GM18907 (cell line): ENCODE measurements around the gene FLOT2.
"Not testable (repeated sequence)": the region's sequence is repeated elsewhere in the genome, so short reads cannot be mapped to it uniquely, and the experiment has no call there.

Experiments used
- ATAC-seq: cut with Tn5 transposase; IDR thresholded peaks from one replicate; pipeline ENCODE4 v1.9.1; 2021; ENCODE audit warnings: mild to moderate bottlenecking, moderate library complexity; ENCODE audit not compliant: unreplicated experiment

The FLOT2 gene

DNA sequence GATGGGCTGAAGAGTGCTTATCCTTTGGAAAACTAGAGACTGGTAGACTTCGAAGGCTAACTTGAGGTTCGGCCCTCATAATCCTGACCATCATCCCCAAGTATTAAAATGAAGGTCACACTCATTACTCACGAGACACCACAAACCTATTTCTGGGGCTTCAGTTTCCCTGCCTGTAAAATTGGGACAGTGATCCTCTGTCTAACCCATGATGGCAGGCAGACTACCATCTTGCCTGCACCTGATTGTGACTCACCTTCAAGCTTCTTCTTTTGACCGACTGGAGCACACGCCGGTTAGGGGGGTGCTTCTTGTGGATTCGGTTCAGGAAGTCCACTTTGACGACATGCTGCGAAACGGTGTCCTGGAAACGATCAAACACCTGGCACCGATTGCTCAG, 19.5 kb upstream of the FLOT2 start:
- no peak for ATAC-seq

DNA sequence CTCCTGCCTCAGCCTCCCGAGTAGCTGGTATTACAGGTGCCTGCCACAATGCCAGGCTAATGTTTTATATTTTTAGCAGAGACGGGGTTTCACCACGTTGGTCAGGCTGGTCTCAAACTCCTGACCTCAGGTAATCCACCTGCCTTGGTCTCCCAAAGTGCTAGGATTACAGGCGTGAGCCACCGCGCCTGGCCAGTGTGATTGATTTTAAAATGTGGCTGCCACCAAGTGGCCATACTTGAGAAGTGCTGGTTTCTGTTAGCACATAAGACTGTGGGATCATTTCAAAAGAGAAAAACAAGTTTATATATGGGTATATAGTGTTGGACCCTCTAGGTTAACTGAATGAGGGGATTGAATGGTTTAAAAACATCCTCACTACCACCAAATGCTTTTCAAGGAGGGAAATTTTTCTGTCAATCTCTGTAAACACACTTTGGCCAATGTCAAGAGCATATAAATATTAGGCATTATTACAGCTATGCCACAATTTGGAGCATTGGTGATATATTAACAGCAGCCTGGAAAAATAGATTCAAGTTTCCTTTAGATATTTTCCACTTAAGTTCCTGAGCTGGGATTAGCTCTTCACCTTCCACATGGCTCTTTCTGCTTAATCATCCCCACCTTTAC, 18.9 kb upstream of the FLOT2 start:
- ATAC-seq: no peak

DNA sequence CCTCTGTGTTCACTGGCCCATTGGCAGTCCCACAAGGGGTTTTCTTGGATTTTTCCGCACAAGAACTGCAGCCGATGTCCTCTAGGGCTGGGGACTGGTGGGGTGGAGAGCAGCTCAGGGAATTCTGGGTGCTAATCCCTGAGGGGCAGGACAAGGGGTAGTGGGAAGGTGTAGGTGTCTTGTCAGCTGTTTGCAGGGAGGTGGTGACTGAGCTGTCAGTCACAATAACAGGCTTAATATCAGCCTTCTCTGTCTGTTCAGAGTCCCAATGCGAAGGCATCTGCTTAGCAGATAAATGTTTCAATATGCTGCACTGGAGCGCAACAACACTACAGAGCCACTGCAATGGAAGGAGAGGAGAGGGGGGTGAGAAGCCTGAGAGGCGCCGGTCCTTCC, 15.4 kb upstream of the FLOT2 start:
- no peak for ATAC-seq

DNA sequence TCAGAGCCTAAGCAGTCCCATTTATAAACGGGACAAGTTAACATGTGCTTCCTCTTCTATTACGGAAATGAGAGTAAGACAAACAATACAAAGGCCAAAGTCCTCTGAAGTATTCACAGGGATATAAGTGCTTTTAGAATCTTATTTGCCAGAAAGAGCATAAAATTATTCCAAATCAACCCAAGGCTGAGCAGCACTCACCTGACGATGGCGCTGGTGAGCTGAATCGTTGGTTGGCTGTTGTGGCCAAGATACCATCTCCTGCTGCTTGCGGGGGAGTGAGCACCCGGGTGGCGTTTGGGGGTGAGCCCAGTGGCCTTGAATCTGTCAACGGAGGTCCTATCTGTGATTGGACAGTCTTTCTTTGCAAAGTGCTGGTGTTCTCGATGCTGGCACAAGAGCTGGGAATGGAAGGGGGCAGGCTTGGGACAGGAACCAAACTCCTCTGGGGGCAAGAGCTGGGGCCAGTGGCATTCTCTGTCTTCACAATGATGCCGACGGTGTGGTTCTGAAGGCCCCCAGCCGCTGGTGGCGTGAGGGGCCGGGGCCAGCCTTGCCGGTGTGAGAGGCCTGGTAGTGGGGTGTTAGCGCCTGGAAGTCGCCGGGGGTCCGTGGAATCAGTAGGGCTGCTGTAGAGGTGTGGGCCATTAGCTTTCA, 14.9 kb upstream of the FLOT2 start:
- no peak for ATAC-seq

DNA sequence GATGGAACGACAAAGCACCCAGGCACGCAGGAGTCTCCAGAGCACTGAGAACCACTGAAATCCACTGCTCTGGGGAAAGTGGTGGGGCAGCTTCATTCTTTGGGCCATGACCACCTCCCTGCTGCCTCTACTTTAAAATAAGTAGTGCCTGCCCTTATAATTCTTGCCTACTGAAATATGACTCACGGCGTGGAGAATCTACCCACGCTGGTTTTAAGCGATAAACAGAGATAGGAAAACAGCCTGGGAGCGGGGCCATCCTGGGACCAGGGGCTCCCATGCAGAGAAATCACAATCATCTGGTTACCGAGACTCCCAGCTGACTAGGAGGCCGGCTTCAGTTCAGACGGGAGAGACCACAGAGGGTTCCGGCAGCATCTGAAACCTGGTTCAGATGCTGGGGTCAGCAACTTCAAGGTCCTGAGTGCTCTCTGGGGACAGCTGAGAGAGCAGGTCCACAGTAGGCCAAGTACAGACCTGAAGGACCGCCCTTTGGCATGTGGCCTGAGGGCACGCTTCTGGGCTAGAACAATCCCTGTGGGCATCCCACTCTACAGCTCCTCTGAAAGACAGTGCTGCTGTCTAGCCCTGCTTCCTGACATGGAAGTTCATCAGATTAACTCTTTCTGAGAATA, 14.0 kb upstream of the FLOT2 start:
- ATAC-seq: no peak

DNA sequence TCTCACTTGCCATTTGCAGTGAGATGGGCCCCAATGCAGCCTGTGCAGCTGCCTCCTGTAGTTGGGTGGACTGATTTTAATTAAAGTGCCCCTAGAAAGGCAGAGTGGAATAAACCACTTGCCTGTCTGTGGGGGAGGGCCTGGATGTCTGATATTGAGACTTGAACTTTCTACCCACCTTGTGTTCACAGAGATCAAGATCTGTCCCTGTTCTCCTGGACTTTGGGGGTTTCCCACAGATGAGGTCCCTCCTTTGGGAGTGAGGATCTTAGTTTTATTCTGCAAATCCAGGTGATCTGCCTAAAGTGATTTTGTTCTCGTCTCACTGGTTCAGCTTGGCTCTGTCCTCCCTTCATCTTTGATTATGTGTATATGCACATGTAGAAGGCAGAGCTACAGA, 13.0 kb upstream of the FLOT2 start:
- no peak for ATAC-seq

DNA sequence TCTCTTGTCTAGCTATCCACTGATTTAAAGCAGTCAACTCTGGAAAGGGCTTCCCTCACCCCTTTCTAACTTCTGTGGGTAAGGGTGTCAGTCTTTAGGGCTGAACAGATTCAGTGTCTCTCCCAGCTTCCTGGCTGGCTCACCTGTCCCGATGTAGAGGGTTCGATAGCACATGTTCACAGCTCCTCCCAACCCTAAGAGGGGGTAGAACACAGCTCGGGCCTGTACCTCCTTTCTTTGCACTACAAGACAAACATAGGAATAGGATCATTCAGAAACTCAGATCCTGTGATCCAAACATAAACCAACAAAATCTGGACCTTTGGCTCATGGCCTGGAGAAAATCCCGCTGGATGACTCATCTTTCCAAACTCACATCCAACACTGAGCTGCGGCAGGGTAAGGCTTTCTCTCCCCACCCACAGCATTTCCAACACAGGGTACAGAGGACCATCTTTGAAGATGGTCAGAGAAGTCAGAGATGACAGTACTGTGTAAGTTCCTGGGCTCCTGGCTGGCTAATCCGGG, 11.2 kb upstream of the FLOT2 start:
- ATAC-seq: no peak

DNA sequence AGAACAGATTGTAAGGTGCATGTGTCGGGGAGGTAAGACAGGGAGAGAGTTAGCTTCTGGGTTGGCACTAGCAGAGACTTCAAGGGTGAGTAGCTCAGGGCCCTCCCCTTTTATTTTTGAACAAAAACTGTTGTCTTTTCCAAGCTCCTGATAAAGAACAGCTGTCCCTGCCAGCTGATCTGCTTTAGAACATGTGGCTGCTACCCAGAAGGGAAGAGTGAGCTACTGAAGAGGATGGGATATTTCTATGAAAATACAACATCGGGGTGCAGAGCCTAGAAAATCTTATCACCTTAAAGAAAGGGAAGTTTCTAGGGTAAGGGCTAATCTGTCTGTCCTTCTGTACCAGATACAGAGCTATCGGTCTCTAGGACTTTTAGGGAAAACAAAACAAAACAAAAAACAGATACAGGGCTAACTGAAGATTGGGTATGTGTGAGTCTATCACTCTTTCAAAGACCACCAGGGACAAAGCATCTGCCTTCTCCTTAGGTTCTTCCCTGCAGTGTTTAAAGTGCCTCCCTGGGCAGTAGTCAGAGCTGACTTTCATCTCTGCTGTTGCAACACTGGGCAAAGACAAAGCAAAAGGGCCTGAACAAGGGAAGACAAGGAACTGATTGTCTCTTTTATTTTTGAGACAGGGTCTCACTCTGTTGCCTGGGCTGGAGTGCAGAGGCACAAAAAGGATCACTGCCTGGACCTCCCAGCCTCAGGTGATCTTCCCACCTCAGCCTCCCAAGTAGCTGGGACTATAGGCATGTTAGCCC, 10.4 kb upstream of the FLOT2 start:
- no peak for ATAC-seq

DNA sequence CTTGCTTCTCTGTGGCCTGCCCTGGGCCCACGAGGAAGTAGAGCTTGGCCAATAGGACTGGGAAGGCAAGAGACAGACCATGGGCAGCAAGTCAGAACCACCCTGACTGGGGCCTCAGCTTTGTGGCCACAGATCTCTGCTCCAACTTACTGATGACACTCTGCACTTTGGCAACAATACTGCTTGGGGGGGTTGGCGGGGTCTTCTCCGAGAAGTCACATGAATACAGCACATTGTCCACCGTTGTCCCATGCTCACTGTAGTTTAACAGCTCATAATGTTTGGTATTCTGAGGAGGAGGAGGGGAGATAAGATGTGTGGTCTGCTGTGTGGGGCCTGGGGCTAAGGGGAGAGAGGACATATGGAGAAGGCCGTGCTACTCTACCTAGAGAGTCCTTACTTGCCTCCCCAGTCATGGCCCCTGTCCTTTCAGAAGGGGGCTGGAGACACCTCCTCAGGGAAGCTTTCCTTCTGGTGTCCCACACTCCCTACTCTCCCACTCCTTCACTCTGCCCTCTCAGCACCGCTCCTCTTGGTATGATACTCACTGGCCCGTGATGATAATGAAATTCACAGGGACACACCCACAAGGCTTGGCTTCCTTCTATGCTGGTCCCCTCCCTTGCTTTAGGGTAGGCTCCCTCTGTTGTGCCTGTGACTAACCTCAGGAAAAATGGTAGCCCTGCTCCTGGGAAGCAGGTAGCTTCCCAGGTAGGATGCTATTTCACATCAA, 9.3 kb upstream of the FLOT2 start:
- ATAC-seq: no peak

DNA sequence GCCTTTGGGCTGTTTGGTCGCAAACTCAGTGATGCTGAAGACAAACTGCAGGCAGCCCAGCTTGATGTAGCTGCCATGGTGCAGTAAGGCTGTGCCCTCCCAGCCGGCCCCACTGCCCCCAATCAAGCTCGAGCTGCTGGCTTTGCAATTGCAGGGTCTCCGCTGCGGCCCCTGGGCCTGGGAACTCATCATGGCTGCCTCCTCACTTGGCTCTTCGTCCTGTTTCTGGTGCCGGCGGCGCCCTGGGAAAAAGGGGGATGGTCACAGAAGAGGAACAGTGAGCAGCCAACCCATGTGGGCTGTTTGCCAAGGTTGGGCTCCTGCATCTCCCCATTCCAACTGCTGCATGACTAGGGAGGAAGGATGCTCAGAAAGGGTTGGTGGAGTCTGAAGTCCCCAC, 8.7 kb upstream of the FLOT2 start:
- ATAC-seq: no peak

DNA sequence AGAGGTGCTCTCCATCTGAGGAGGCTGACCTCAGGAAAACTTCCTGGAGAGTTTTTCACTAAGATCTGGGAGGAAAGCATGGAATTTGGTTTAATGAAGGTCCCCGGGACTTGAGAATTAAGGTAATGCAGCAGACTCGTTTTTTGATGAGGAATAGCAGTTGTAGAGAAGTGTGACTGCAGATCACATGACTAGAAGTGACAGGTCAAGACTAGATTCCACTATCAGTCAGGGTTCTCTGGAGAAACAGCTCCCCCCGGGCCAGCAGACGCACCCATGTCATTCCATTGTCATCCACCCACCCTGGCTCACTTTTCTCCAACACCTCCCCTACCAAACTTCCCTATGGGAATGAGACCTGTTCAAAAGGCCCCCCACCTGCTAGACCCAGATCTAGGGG, 7.3 kb upstream of the FLOT2 start:
- ATAC-seq: no peak

DNA sequence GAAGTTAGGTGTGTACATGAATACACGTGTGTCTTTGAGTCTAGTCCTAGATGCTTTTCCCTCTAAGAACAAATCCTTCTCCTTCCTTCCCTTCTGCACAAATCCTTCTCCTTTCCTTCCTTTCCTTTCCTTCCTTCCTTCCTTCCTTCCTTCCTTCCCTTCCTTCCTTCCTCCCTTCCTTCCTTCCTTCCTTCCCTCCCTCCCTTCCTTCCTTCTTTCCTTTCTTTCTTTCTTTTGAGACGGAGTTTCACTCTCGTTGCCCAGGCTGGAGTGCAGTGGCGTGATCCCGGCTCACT, 6.0 kb upstream of the FLOT2 start:
- ATAC-seq: not testable (repeated sequence)

DNA sequence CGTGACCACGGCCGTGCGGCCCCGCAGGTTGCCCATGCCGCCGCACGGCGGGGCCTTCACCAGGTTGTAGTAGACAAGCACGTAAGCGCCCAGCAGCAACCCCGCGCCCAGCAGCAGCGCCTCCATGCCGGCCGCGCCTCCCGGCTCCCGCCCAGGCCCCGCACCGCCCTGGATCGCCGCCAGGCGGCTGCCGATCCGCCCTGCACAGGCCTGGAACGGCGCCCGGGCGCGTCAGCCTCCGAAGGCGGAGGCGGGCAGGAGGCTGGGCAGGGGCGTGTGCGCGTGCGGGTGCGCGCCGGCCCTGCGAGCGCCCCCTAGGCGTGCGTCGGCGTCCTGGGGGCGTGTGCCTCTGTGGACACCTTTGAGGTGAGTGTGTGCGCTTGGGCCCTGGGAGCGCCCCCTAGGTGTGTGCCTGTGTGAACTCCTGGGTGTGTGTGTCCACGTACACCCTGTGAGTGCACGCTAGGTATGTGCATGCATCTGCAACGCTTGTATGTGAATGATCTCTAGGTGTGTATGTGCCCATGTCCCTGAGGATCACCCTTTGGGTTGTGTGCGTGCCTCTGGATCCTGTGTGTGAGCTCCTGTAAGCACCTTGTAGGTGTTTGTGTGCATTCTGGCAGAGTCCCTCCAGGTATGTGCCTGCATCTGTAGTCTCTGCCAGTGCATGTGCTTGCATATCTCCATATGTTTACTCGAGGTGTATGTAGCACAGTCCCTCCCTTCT, 5.4 kb upstream of the FLOT2 start, which contains the start of gene DHRS13:
DHRS13 (minus strand) TSS at position 261 of the 727 bp plus-strand sequence; CDS start at position 126, 135 bp downstream.
- peak; percentile 87 for ATAC-seq

DNA sequence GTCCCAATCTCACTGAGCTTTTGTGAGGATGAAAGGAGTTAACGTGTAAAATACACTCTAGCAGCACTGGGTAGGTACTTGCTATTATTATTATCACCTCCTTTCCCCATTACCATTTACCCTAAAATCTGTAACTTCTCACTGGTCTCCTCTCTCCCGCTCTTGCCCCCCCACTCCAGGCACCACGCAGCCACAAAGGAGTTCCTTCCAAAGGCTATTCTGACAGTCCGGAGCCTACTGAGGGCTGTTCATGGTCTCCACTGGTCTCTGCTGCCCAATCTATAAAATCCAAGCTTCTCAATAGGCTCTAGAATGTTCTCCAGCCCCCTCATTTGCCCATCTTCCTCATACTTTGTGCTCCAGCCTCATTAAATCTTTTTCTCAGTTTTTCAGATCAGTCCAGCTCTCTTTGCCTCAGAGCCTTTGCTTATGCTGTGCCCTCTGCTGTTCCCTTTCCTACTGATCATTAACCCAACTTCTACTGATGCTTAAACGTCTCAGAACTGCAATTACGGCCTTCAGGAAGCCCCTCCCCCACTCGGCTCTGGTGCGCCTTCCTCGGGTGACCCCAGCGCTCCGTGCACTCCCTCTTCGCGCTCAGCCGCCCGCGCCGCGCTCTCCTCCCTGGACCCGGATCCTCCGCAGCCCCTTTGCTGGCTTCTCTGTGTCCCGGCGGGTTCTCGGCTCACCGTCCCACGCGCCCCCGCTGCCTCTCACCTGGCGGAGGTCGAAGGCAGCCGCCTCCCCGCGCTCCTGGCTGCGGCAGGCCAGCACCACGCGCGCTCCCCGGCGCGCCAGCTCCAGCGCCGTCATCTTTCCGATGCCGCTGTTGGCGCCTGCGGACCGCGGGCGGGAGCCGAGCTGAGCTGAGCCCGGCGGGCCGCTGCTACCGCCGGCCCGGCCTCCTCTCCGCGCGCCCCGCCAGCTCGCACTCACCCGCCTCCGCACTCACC, 4.6 kb upstream of the FLOT2 start:
- ATAC-seq: peak; percentile 43

DNA sequence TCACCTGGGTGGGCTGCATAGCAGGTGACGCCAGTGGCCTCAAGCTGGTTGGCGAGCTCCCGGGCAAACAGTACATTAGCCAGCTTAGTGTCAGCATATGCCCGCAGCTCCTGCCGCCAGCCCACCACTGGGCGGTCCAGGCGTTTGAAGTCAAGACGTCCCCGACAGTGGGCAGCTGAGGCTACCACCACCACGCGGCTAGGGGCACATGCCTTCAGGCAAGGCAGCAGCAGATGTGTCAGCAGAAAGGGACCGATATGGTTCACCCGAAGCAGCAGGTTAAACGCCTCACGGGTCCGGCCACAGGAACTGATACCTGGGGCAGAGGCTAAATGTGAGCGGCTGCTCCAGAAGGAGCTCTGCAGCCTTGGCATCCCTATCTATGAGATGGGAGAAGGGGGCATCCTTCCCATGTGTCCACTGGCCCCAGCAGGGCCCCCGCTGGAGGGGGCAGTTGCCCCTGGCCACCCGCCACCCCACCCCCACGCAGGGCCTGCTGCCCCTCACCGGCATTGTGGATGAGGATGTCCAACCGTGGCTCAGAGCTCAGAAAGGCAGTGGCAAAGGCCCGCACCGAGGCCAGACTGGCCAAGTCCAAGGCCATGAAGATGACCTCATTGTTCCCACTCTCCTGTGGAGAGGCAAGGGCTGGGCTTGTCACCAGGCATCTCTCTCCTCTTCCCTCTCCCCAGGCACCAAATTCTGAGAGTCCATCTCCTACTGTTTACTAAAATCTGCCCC, 3.6 kb upstream of the FLOT2 start:
- ATAC-seq: no peak

DNA sequence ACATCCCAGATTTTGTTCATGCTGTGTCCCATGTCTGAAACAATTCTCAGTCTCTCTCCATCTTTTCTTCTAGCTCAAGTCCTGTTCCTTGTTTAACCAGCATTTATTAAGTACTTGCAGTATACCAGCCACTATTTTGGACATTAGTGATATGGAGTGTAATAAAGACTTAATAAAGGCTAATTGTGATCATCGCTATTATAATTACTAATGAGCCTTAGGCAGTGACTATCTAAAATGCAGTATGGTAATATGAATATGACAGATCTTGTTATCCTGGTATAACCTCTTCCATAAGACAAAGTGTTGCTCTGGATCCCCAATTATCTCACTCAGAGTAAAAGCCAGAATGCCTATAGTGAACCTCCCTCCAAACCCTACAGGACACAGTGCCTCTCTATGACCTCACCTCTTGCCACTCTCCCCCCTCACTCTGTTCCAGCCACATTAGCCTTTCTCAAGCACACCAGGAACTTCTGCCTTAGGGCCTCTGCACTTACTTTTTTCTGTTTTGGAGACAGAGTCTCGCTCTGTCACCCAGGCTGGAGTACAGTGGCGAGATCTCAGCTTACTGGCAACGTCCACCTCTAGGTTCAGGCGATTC, 1.8 kb upstream of the FLOT2 start:
- ATAC-seq: no peak

DNA sequence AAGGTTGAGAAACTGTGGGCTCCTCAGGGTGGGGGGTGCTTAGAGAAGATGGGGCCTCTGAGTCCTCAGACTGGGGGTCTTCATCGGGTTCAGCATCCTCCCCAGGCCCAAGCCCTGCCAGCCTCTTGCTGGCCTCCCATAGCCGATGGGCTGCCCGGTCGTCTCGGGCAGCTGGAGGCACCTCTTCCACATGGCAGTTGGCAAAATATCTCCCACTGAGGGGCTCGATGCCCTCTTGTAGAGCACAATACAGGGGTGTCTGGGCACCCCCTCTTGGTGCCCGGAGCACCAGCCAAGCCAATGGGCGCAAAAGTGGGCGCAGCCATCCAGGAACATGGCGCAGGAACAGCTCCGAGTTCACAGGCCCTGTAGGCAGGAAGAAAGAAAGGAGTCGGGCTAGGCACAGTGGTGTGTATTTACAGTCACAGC, 1.0 kb upstream of the FLOT2 start:
- no peak for ATAC-seq
